Gastrocnemius medialis (tissue), 4 donors: Measurements from ENCODE around the gene RNLS. TPM values are rescaled to one million over a fixed set of nuclear protein-coding genes. Genes with fewer than 3 reads are reported as not detected.

Experiments
- ATAC-seq, 2 donors: fragments of 150-250 bp; one replicate each; pipeline ENCODE4 v1.9.1; 2016
- DNase-seq, 2 donors: peaks; one replicate each; pipeline ENCODE4 v3.0.0-alpha.2; 2019
- H3K27ac ChIP-seq, 4 donors: fragments of 200-600 bp; sonication (generic); 1 replicate in 1 of 4; 2 replicates in 3 of 4; pipeline ENCODE4 v1.5.1; 2016 to 2018; ENCODE audit warnings: mild to moderate bottlenecking in 2 of 4, moderate library complexity in 1 of 4
- H3K27me3 ChIP-seq, 3 donors: fragments of 200-600 bp; sonication (generic) in 2 of 3; 1 replicate in 1 of 3; 2 replicates in 2 of 3; pipeline versions ENCODE4 v1.5.1 to v1.6.0; 2016 to 2019; ENCODE audit warnings: mild to moderate bottlenecking in 1 of 3, moderate library complexity in 1 of 3
- H3K36me3 ChIP-seq, 2 donors: fragments of 200-600 bp; sonication (generic) in 1 of 2; one replicate each; pipeline ENCODE4 v1.5.1; 2017 to 2018
- H3K4me1 ChIP-seq, 2 donors: fragments of 200-600 bp; sonication (generic) in 1 of 2; one replicate each; pipeline ENCODE4 v1.5.1; 2016 to 2017; ENCODE audit warnings: mild to moderate bottlenecking in 2 of 2
- H3K4me3 ChIP-seq, 4 donors: fragments of 200-600 bp; sonication (generic) in 3 of 4; 1 replicate in 1 of 4; 2 replicates in 3 of 4; pipeline ENCODE4 v1.5.1; 2016 to 2019; ENCODE audit warnings: mild to moderate bottlenecking in 2 of 4
- H3K9me3 ChIP-seq, 3 donors: fragments of 200-600 bp; sonication (generic) in 2 of 3; 1 replicate in 1 of 3; 2 replicates in 2 of 3; pipeline ENCODE4 v1.5.1; 2016 to 2019
- CTCF ChIP-seq, 5 experiments: fragments of 450-650 bp in 3 of 5; fragments of 200-600 bp in 2 of 5; sonication (generic) in 2 of 5; IDR thresholded peaks in 4 of 5; conservative IDR thresholded peaks in 1 of 5; 1 replicate in 4 of 5; 2 replicates in 1 of 5; pipeline ENCODE4 v1.5.1; 2016 to 2019; ENCODE audit warnings: antibody characterized with exemption in 5 of 5, mild to moderate bottlenecking in 3 of 5, moderate library complexity in 3 of 5
- POLR2A ChIP-seq, 2 donors: fragments of 450-650 bp; IDR thresholded peaks; one replicate each; pipeline ENCODE4 v1.6.1; 2017; ENCODE audit warnings: antibody characterized with exemption in 2 of 2, mild to moderate bottlenecking in 2 of 2, moderate library complexity in 2 of 2
- in situ Hi-C, 4 donors: fragments of 200-750 bp; cut with MboI; loops; one replicate each; pipeline versions ENCODE4 v1.15.0 to v1.8.0; 2017; ENCODE audit warnings: low sequenced_read_pairs in 4 of 4
- intact Hi-C: fragments of 100-400 bp; cut with DNase I; formaldehyde crosslinking; loops from one replicate; pipeline ENCODE4 v1.15.1; 2023; ENCODE audit warnings: low total_unique reads
- total RNA-seq, 4 donors: library from RNA; depleted of rRNA; stranded (reverse); fragments of >200 nt; gene quantifications; one replicate each; pipeline versions ENCODE4 v1.1.0 to v1.2.3, GENCODE V29; 2016

Gene RNLS
- total RNA-seq, 4 donors from 2014 or later: 8.1 to 17.5 (median 9.7) TPM

DNA sequence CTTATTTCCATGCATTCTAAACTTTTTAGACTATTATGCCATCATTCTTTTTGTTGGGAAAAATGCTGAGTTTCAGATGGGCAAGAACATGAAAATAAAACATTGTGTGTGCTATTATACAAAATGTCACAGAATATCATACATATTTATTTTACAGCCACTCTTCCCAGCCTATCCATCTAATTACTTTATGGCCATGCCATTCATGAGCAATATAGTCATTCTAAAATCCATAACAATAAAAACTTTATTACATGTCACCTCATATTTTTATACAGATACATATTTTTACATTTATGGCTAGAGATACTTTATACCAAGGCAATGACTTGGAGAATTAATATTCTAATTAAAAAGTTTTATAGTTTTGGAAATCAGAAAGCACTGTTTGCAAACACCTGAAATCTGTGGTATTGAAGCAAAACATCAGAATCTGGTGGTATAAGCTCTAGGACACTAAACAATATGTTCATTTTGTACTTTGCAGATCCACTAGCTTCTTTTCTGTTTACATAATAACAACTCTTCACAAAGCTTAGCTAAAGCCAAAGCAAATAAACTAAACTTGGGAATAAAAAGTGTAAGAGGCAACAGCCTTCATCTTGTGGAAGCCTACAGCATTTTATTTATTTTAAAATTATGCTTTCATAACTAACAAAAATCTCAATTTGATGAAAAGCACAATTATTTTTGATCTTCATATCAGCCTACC, 210.1 kb downstream of the RNLS start:
- ATAC-seq (no peak), DNase-seq (no peak)
- intact Hi-C loops: no loop called here
- H3K4me3 ChIP-seq: no peak overlapping the region
- H3K36me3 ChIP-seq: no peaks in the 10 kb centered on the region
- H3K27me3 ChIP-seq: no peaks in the 10 kb centered on the region
- no peak overlapping the region for H3K27ac ChIP-seq
- TF ChIP-seq POLR2A (IDR thresholded peaks at IDR 0.05) (no peak), CTCF (IDR thresholded peaks at IDR 0.05 in 4 of 5, conservative IDR thresholded peaks at IDR 0.05 in 1 of 5) (no peak)
- no peaks in the 10 kb centered on the region for H3K9me3 ChIP-seq
- H3K4me1 ChIP-seq: no peaks in the 10 kb centered on the region
- in situ Hi-C loops: no loop called here

GRCh38 chr10:88372051-88372715, 210.9 kb downstream of the RNLS start:
- no peak for TF ChIP-seq CTCF (IDR thresholded peaks at IDR 0.05 in 4 of 5, conservative IDR thresholded peaks at IDR 0.05 in 1 of 5)
- in situ Hi-C loops: no loop called here
- Histone ChIP-seq H3K36me3 (no peaks in the 10 kb centered on the region), H3K27me3 (no peaks in the 10 kb centered on the region), H3K9me3 (no peaks in the 10 kb centered on the region), H3K27ac (no peak overlapping the region), H3K4me1 (no peaks in the 10 kb centered on the region), H3K4me3 (no peak overlapping the region)
- ATAC-seq: no peak
- DNase-seq: no peak
- intact Hi-C loops: no loop called here

DNA sequence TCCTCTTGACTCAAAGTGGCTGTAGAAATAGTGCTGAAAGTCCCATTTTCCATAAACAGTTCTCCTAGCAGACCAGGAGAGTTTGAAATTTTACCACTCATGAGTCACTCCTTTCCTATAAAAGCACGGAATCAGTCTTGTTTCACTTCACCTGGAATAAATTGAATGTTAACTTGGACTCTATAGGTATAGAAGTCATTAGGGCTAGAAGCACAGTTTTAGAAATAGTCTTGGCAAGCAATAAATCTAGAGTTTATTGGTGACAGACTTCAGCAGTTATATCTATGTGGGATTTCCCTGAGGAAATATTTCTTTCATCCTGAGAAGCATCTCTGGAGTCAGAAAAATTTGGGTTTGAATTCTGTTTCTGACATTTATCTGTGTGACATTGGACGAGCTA, 212.4 kb downstream of the RNLS start:
- H3K27ac ChIP-seq: no peak overlapping the region
- intact Hi-C loops: no loop called here
- no peaks in the 10 kb centered on the region for H3K9me3 ChIP-seq
- in situ Hi-C loops: no loop called here
- no peak overlapping the region for H3K4me3 ChIP-seq
- no peaks in the 10 kb centered on the region for H3K36me3 ChIP-seq
- H3K4me1 ChIP-seq: no peaks in the 10 kb centered on the region
- H3K27me3 ChIP-seq: no peaks in the 10 kb centered on the region
- TF ChIP-seq POLR2A (IDR thresholded peaks at IDR 0.05): no peak
- no peak for TF ChIP-seq CTCF (IDR thresholded peaks at IDR 0.05 in 4 of 5, conservative IDR thresholded peaks at IDR 0.05 in 1 of 5)
- ATAC-seq (no peak), DNase-seq (no peak)

GRCh38 chr10:88366772-88367171, 216.3 kb downstream of the RNLS start:
- in situ Hi-C loops (no loop called here), intact Hi-C loops (no loop called here)
- TF ChIP-seq CTCF (IDR thresholded peaks at IDR 0.05 in 4 of 5, conservative IDR thresholded peaks at IDR 0.05 in 1 of 5) (no peak), POLR2A (IDR thresholded peaks at IDR 0.05) (no peak)

More at GRCh38 chr10:88366772-88367171, 216.3 kb downstream of the RNLS start:
- DNase-seq (no peak), ATAC-seq (no peak)
- H3K4me3 ChIP-seq: no peak overlapping the region
- H3K27me3 ChIP-seq: no peaks in the 10 kb centered on the region
- no peaks in the 10 kb centered on the region for H3K9me3 ChIP-seq
- no peak overlapping the region for H3K27ac ChIP-seq
- H3K4me1 ChIP-seq: no peaks in the 10 kb centered on the region
- H3K36me3 ChIP-seq: no peaks in the 10 kb centered on the region
